ENCODE data around the gene NPBWR2. TPM values are rescaled to one million over a fixed set of nuclear protein-coding genes. Genes with fewer than 3 reads are reported as not detected.
"Not testable (repeated sequence)": the region's sequence is repeated elsewhere in the genome, so short reads cannot be mapped to it uniquely, and the experiment has no call there.

NPBWR2 gene
- total RNA-seq, 1 donor from 2014 or later = not detected

GRCh38 chr20:64095455-64095854 is 11.9 kb downstream of the NPBWR2 start:
- no peak for ATAC-seq
- intact Hi-C loops (cut with DNase I) = no loop called here

GRCh38 chr20:64093013-64093503 is 14.3 kb downstream of the NPBWR2 start:
- intact Hi-C loops (cut with DNase I) = no loop called here
- DNase-seq (ENCODE audit: low spot score) = no peak

More at GRCh38 chr20:64095455-64095854, 11.9 kb downstream of the NPBWR2 start:
- DNase-seq (ENCODE audit: low spot score) = no peak

GRCh38 chr20:64092258-64093012 is 14.9 kb downstream of the NPBWR2 start:
- intact Hi-C loops (cut with DNase I) = no loop called here
- ATAC-seq = no peak
- DNase-seq (ENCODE audit: low spot score) = no peak

More at GRCh38 chr20:64093013-64093503, 14.3 kb downstream of the NPBWR2 start:
- ATAC-seq = no peak

GRCh38 chr20:64091770-64092169 is 15.6 kb downstream of the NPBWR2 start:
- DNase-seq (ENCODE audit: low spot score) (no peak), ATAC-seq (no peak)
- intact Hi-C loops (cut with DNase I) = no loop called here

DNA sequence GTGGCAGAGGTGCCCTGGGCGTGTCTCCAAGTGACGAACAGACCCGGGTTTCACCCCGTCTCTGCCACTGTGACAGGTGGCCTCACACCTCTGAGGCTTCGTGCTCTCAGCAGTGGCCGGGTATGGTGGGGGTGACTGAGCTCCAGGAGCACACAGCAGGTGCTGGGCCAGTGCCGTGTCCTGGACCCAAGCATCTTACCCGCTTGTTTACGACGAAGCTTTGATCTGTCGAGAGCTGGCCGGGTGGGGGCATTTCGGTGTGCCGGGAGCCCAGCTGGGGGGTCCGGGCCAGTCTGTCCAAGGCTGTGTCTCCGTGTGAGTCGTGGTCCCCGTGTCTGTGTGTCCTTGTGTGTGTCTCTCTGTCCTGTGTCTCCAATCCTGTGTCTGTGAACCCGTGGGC is 16.0 kb downstream of the NPBWR2 start:
- DNase-seq (ENCODE audit: low spot score) (no peak), ATAC-seq (no peak)
- intact Hi-C loops (cut with DNase I) = no loop called here

GRCh38 chr20:64090165-64090564 is 17.2 kb downstream of the NPBWR2 start:
- DNase-seq (ENCODE audit: low spot score) (no peak), ATAC-seq (no peak)
- intact Hi-C loops (cut with DNase I) = no loop called here

DNA sequence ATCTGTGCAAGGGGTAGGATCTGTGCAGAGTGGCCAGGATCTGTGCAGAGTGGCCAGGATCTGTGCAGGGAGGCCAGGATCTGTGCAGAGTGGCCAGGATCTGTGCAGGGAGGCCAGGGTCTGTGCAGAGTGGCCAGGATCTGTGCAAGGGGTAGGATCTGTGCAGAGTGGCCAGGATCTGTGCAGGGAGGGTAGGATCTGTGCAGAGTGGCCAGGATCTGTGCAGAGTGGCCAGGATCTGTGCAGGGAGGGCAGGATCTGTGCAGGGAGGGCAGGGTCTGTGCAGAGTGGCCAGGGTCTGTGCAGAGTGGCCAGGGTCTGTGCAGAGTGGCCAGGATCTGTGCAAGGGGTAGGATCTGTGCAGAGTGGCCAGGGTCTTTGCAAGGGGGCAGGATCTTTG is 18.8 kb downstream of the NPBWR2 start:
- DNase-seq (ENCODE audit: low spot score); ATAC-seq; intact Hi-C loops (cut with DNase I): not testable (repeated sequence)

- ATAC-seq; DNase-seq (ENCODE audit: low spot score); intact Hi-C loops (cut with DNase I): not testable (repeated sequence)
These were observed 20.0 kb downstream of the NPBWR2 start for GRCh38 chr20:64087226-64087825.

GRCh38 chr20:64086801-64087200 is 20.6 kb downstream of the NPBWR2 start:
- no peak for DNase-seq (ENCODE audit: low spot score)
- no peak for ATAC-seq
- intact Hi-C loops (cut with DNase I) = no loop called here

- ATAC-seq = no peak
- intact Hi-C loops (cut with DNase I) = no loop called here
- DNase-seq (ENCODE audit: low spot score) = no peak
These were observed 22.6 kb downstream of the NPBWR2 start for GRCh38 chr20:64084685-64085152.

DNA sequence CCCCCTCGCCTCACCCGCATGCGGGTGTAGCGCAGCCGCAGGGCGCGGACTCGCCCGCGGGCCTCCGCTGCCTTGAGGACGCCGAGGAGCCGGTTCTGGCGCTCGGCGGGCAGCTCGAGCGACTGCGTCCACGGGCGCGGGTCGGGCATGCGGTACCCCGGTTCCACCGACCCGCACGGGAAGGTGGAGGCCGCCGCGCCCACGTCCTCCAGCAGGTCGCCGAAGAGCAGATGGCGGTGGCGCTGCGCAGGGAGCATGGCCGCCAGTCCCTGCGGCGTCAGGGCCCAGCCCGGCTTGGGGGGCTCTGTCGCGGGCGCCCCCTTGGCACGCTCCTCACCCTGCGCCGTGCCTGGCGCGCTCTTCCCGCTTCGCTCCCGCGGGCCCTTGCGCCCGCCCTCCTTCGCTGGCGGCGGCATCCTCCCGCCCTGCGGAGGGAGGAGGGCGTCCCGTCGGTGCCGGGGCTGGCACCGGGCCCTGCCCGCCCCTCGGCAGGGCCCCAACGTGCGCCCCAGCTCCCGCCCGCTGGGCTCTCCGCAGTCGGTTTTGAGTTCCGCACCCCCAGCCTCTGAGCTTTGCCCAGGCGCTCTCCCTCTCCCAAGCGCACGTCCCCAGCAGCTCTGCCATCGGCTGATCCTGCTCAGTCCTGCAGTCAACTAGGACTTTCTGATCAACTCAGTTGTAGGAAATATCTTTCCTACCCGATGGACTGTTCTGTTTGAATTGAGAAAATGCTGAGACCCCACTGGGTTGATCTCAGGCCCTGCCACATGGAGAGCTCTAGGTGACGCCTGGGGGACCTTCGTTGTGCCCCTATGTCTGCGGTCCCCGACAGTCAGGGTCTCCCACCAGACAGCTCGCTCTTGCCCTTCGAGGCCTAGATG is 23.3 kb downstream of the NPBWR2 start, which contains the start of gene LKAAEAR1:
Gene LKAAEAR1, minus strand, starts transcription at position 595 of the 881 bp plus-strand sequence. Its CDS starts 179 bp downstream, at position 416.
- DNase-seq (ENCODE audit: low spot score) (no peak), ATAC-seq (no peak)
- intact Hi-C loops (cut with DNase I) = no loop called here

DNA sequence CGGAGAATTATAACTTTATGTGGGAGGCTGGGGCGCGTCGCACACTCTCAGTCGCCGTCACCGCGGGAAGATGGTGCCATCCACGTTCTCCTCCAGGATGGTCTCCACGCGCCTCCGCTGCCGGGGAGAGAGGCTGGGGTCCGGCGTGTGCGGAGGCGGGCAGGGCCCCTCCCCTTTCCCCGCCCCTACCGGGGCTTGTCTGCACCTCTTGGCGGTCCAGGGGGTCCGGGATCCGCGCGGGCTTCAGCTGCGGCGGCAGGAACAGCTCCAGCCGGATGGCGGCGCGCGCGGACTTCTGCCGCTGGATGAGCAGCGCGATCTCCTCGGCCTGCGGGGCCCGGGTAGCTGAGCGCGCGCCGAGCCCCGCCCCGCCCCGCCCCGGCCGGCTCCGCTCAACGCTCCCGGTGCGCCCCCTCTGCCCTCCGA is 24.0 kb downstream of the NPBWR2 start:
- peak; percentile 46 for ATAC-seq
- intact Hi-C loops (cut with DNase I) = no loop called here
- DNase-seq (ENCODE audit: low spot score) = peak; percentile 82

- no peak for ATAC-seq
- intact Hi-C loops (cut with DNase I) = no loop called here
- no peak for DNase-seq (ENCODE audit: low spot score)
These were observed 24.5 kb downstream of the NPBWR2 start for GRCh38 chr20:64082820-64083377.

GRCh38 chr20:64082126-64082731 is 25.1 kb downstream of the NPBWR2 start:
- no peak for DNase-seq (ENCODE audit: low spot score)
- intact Hi-C loops (cut with DNase I) = no loop called here
- no peak for ATAC-seq

DNA sequence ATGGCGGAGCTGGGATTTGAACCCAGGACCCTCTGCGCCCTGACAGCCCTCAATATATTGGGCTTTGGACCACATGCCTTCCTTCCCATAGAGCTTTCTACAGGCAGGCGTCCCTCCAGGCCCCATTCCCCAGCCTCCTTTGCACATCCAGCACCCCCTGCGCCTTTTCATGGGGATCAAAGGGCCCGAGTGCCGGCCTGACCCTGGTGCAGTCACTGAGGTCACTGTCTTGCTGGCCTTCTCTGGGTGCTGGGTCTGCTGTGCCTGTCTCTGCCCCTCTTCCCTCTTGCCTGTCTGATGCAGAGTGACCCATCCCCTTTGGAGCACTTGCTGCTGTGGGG is 25.8 kb downstream of the NPBWR2 start:
- DNase-seq (ENCODE audit: low spot score) = no peak
- ATAC-seq = no peak
- intact Hi-C loops (cut with DNase I) = no loop called here

- no peak for DNase-seq (ENCODE audit: low spot score)
- intact Hi-C loops (cut with DNase I) = no loop called here
- no peak for ATAC-seq
These were observed 26.3 kb downstream of the NPBWR2 start for GRCh38 chr20:64080813-64081623.

- ATAC-seq = peak; percentile 26
- DNase-seq (ENCODE audit: low spot score) = no peak
- intact Hi-C loops (cut with DNase I) = no loop called here
These were observed 27.2 kb downstream of the NPBWR2 start, which contains the start of gene OPRL1 for GRCh38 chr20:64080013-64080812. TSS of gene OPRL1 (plus strand) at chr20:64080082. CDS start at chr20:64092721, 12,639 bp downstream.

Data from sciatic nerve (tissue), 2 donors.